Measurements from ENCODE around the gene FLNC.
A peak's percentile ranks its signal among the peaks of the same experiment; 100 is the strongest.

Gene FLNC

DNA sequence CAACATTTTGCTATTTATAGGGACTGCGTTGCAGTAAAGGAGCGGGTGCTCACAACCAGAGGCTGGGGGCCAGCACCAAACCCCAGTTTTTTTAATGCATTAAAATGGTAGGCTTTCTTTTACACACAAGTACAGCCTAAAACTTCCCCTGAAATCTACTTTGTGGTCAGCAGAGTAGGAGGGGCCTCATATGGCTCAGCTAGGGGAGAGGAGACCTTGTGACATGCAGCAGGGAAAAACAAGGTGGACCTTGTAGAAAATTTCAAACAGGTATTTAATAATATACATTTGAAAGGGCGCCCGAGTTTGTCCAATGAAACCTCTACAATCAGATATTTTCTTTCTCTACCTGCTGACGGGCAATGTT, 37.0 kb upstream of the FLNC start:
- Mint-ChIP-seq H3K9me3 (no peaks in the 10 kb centered on the region), H3K27me3 (no peaks in the 10 kb centered on the region), H3K27ac (no peak overlapping the region), H3K4me1 (peaks cover 5 to 8% of the 10 kb centered on the region in 2 donors), H3K36me3 (peaks cover 0 to 1% of the 10 kb centered on the region in 2 donors), H3K4me3 (no peak overlapping the region)
- ATAC-seq (replicated peaks) (no peak), DNase-seq (no peak)

GRCh38 chr7:128794020-128794419, 36.2 kb upstream of the FLNC start:
- peaks cover 5 to 8% of the 10 kb centered on the region in 2 donors for H3K4me1 Mint-ChIP-seq
- peaks cover 0 to 1% of the 10 kb centered on the region in 2 donors for H3K36me3 Mint-ChIP-seq
- no peak overlapping the region for H3K4me3 Mint-ChIP-seq
- H3K27me3 Mint-ChIP-seq, result no peaks in the 10 kb centered on the region
- DNase-seq, result no peak
- ATAC-seq (replicated peaks), result peak in 1 of 2 donors; percentile 28
- no peak overlapping the region for H3K27ac Mint-ChIP-seq
- H3K9me3 Mint-ChIP-seq, result no peaks in the 10 kb centered on the region

DNA sequence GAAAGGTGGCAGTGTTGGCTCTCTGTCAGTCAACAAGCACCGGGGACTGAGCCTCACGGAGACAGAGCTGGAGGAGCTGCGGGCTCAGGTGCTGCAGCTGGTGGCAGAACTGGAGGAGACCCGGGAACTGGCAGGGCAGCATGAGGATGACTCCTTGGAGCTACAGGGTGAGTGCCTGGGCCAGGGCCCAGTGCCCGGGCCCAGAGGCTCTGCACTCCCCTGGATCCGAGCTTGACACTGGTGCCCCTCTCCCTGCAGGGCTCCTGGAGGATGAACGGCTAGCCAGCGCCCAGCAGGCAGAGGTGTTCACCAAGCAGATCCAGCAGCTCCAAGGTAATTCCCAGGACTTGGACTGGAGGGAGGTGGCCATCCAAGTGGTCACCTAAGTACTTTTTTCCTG, 35.8 kb upstream of the FLNC start:
- Mint-ChIP-seq H3K27ac (no peak overlapping the region), H3K4me3 (no peak overlapping the region), H3K4me1 (peaks cover 5 to 8% of the 10 kb centered on the region in 2 donors), H3K36me3 (peaks cover 0 to 1% of the 10 kb centered on the region in 2 donors), H3K27me3 (no peaks in the 10 kb centered on the region), H3K9me3 (no peaks in the 10 kb centered on the region)
- no peak for DNase-seq
- no peak for ATAC-seq (replicated peaks)

- H3K36me3 Mint-ChIP-seq, result peaks cover 0 to 1% of the 10 kb centered on the region in 2 donors
- no peak overlapping the region for H3K27ac Mint-ChIP-seq
- no peak for ATAC-seq (replicated peaks)
Observed at GRCh38 chr7:128795129-128795528, 35.1 kb upstream of the FLNC start.

DNA sequence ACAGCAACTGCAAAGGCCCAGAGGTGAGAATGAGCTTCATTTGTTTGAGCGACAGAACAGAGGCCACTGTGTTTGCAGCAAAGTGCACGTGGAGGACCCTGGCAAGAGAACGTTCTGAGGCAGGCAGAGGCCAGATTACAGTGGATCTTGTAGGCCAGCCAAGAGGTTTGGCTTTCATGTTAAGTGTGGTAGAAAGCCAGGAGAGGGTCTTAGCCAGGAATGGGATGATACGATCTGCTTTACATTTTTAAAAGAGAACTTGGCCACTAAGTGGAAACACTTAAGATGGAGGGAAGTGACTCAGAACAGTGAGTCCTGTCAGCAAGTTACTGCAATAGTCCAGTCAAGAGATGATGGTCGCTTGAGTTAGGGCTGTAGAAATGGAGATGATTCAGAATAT, 33.9 kb upstream of the FLNC start:
- Mint-ChIP-seq H3K36me3 (peaks cover 0 to 2% of the 10 kb centered on the region in 2 donors), H3K4me3 (no peak overlapping the region), H3K27me3 (no peaks in the 10 kb centered on the region), H3K9me3 (no peaks in the 10 kb centered on the region), H3K4me1 (peaks cover 0 to 4% of the 10 kb centered on the region in 2 donors), H3K27ac (no peak overlapping the region)
- ATAC-seq (replicated peaks) (no peak), DNase-seq (no peak)

More at GRCh38 chr7:128795129-128795528, 35.1 kb upstream of the FLNC start:
- no peaks in the 10 kb centered on the region for H3K9me3 Mint-ChIP-seq
- no peaks in the 10 kb centered on the region for H3K27me3 Mint-ChIP-seq
- H3K4me3 Mint-ChIP-seq, result no peak overlapping the region
- H3K4me1 Mint-ChIP-seq, result peaks cover 5 to 8% of the 10 kb centered on the region in 2 donors
- DNase-seq, result no peak

DNA sequence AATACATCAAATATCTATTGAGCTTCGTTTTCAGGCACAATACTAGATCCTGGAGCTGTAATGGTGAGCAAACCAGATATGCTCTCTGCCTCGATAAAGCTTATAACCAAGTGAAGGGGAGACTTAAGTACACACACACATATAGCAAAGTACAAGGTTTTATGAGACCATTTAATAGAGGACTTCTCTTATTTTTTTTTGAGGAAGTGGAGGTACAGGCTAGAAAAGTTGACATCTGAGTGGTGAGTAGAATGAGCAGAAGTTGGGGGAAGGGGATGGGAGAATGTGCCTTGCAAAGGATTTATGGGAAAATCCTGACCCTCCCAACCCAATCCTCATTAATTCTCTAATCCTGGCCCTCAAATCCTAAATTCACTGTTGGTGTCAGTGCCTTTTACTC, 30.8 kb upstream of the FLNC start:
- Mint-ChIP-seq H3K4me1 (no peaks in the 10 kb centered on the region), H3K36me3 (peaks cover 0 to 4% of the 10 kb centered on the region in 2 donors), H3K4me3 (no peak overlapping the region), H3K27me3 (no peaks in the 10 kb centered on the region), H3K27ac (no peak overlapping the region), H3K9me3 (no peaks in the 10 kb centered on the region)
- ATAC-seq (replicated peaks), result no peak
- no peak for DNase-seq

DNA sequence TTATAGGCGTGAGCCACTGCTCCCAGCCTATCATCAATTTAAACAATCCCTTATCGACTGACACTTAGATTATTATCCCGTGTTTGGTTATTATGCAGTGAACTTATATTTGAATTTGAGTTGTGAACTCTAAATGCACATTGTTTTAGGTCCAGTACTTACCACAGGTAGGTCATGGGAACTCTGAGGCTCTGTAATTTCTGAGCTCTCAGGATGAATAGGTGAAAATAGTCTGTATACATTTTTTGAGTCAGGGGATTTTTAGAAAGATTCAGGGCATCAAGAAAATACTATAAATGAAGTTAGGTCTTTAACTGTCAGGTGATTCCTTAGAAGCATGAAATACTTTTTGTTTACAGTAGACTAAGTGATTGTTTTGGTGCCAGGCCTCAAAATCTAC, 29.6 kb upstream of the FLNC start:
- H3K27ac Mint-ChIP-seq, result no peak overlapping the region
- peaks cover 0 to 4% of the 10 kb centered on the region in 2 donors for H3K36me3 Mint-ChIP-seq
- H3K4me1 Mint-ChIP-seq, result no peaks in the 10 kb centered on the region
- no peaks in the 10 kb centered on the region for H3K9me3 Mint-ChIP-seq
- no peaks in the 10 kb centered on the region for H3K27me3 Mint-ChIP-seq
- ATAC-seq (replicated peaks) (peak in 1 of 2 donors; percentile 39), DNase-seq (no peak)
- no peak overlapping the region for H3K4me3 Mint-ChIP-seq

GRCh38 chr7:128801003-128801402, 29.2 kb upstream of the FLNC start:
- no peaks in the 10 kb centered on the region for H3K4me1 Mint-ChIP-seq
- H3K27ac Mint-ChIP-seq, result no peak overlapping the region
- ATAC-seq (replicated peaks), result no peak
- H3K9me3 Mint-ChIP-seq, result no peaks in the 10 kb centered on the region
- H3K27me3 Mint-ChIP-seq, result no peaks in the 10 kb centered on the region
- DNase-seq, result no peak
- H3K36me3 Mint-ChIP-seq, result peaks cover 0 to 4% of the 10 kb centered on the region in 2 donors
- no peak overlapping the region for H3K4me3 Mint-ChIP-seq

- Mint-ChIP-seq H3K9me3 (no peaks in the 10 kb centered on the region), H3K27me3 (no peaks in the 10 kb centered on the region), H3K4me3 (no peak overlapping the region), H3K4me1 (no peaks in the 10 kb centered on the region), H3K27ac (no peak overlapping the region), H3K36me3 (peaks cover 3 to 4% of the 10 kb centered on the region in 2 donors)
- ATAC-seq (replicated peaks) (no peak), DNase-seq (no peak)
Observed at GRCh38 chr7:128801667-128802418, 28.4 kb upstream of the FLNC start.

DNA sequence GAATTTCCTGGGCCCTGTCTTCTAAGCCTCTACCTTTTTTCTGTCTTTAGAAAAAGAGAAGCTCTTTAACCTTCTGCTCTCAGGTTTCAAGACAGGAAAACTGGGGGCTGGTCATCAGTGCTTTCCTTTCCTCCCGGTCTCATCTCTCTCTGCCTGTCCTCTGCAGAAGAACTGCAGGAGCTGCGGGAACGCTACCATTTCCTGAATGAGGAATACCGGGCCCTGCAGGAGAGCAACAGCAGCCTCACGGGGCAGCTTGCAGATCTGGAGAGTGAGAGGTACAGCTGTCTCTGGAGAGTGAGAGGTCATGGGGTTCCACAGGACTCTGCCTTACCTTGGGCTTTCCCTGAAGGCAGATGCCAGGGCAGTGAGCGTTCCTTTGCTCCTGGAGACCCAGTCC, 25.7 kb upstream of the FLNC start:
- DNase-seq (no peak), ATAC-seq (replicated peaks) (no peak)
- peaks cover 3 to 4% of the 10 kb centered on the region in 2 donors for H3K36me3 Mint-ChIP-seq
- no peaks in the 10 kb centered on the region for H3K9me3 Mint-ChIP-seq
- H3K4me3 Mint-ChIP-seq, result no peak overlapping the region
- no peaks in the 10 kb centered on the region for H3K4me1 Mint-ChIP-seq
- no peaks in the 10 kb centered on the region for H3K27me3 Mint-ChIP-seq
- H3K27ac Mint-ChIP-seq, result no peak overlapping the region

GRCh38 chr7:128805225-128805624, 25.0 kb upstream of the FLNC start:
- no peak for ATAC-seq (replicated peaks)
- H3K4me1 Mint-ChIP-seq, result no peaks in the 10 kb centered on the region
- peaks cover 3 to 4% of the 10 kb centered on the region in 2 donors for H3K36me3 Mint-ChIP-seq
- H3K27ac Mint-ChIP-seq, result no peak overlapping the region
- H3K4me3 Mint-ChIP-seq, result no peak overlapping the region
- no peak for DNase-seq
- no peaks in the 10 kb centered on the region for H3K9me3 Mint-ChIP-seq
- no peaks in the 10 kb centered on the region for H3K27me3 Mint-ChIP-seq

- Mint-ChIP-seq H3K4me1 (no peaks in the 10 kb centered on the region), H3K9me3 (no peaks in the 10 kb centered on the region), H3K27ac (no peak overlapping the region), H3K4me3 (no peak overlapping the region), H3K27me3 (no peaks in the 10 kb centered on the region), H3K36me3 (peaks cover 0 to 3% of the 10 kb centered on the region in 2 donors)
- ATAC-seq (replicated peaks) (no peak), DNase-seq (no peak)
Observed at GRCh38 chr7:128807191-128807590, 23.0 kb upstream of the FLNC start.

GRCh38 chr7:128809363-128809762, 20.8 kb upstream of the FLNC start:
- DNase-seq, result no peak
- no peak overlapping the region for H3K4me3 Mint-ChIP-seq
- H3K4me1 Mint-ChIP-seq, result no peaks in the 10 kb centered on the region
- ATAC-seq (replicated peaks), result no peak
- H3K27ac Mint-ChIP-seq, result no peak overlapping the region
- no peaks in the 10 kb centered on the region for H3K27me3 Mint-ChIP-seq
- H3K36me3 Mint-ChIP-seq, result peaks cover 0 to 3% of the 10 kb centered on the region in 2 donors
- H3K9me3 Mint-ChIP-seq, result no peaks in the 10 kb centered on the region

GRCh38 chr7:128810473-128810872, 19.7 kb upstream of the FLNC start:
- H3K36me3 Mint-ChIP-seq, result peaks cover 0 to 3% of the 10 kb centered on the region in 2 donors
- peaks cover 0 to 2% of the 10 kb centered on the region in 2 donors for H3K4me1 Mint-ChIP-seq
- H3K9me3 Mint-ChIP-seq, result no peaks in the 10 kb centered on the region
- H3K27ac Mint-ChIP-seq, result no peak overlapping the region
- no peaks in the 10 kb centered on the region for H3K27me3 Mint-ChIP-seq
- no peak overlapping the region for H3K4me3 Mint-ChIP-seq
- ATAC-seq (replicated peaks), result no peak
- no peak for DNase-seq

GRCh38 chr7:128810997-128811396, 19.2 kb upstream of the FLNC start:
- DNase-seq, result no peak
- no peak overlapping the region for H3K4me3 Mint-ChIP-seq
- peaks cover 0 to 3% of the 10 kb centered on the region in 2 donors for H3K36me3 Mint-ChIP-seq
- peaks cover 0 to 5% of the 10 kb centered on the region in 2 donors for H3K4me1 Mint-ChIP-seq
- H3K9me3 Mint-ChIP-seq, result no peaks in the 10 kb centered on the region
- H3K27me3 Mint-ChIP-seq, result no peaks in the 10 kb centered on the region
- no peak overlapping the region for H3K27ac Mint-ChIP-seq
- no peak for ATAC-seq (replicated peaks)
